HG03097 (cell line): Measurements from ENCODE around the gene DNASE1L2.

Source experiments
- ATAC-seq: cut with Tn5 transposase; IDR thresholded peaks from one replicate; pipeline ENCODE4 v1.9.1; 2021; ENCODE audit not compliant: unreplicated experiment, low FRiP score

DNASE1L2 gene

GRCh38 chr16:2223221-2223941, 12.9 kb upstream of the DNASE1L2 start, which contains the start of gene E4F1:
Gene E4F1, plus strand, starts transcription at chr16:2223591. Its CDS starts 23 bp downstream, at chr16:2223614.
- peak; percentile 87 for ATAC-seq

- ATAC-seq: peak; percentile 22
Observed at GRCh38 chr16:2223942-2224486, 12.2 kb upstream of the DNASE1L2 start.

GRCh38 chr16:2226245-2226793, 9.9 kb upstream of the DNASE1L2 start:
- ATAC-seq: no peak

- ATAC-seq: no peak
Observed at GRCh38 chr16:2226918-2227317, 9.3 kb upstream of the DNASE1L2 start.

GRCh38 chr16:2228161-2228824, 8.0 kb upstream of the DNASE1L2 start:
- no peak for ATAC-seq

- no peak for ATAC-seq
Observed at GRCh38 chr16:2229091-2229490, 7.2 kb upstream of the DNASE1L2 start.

- no peak for ATAC-seq
Observed at GRCh38 chr16:2229632-2230250, 6.5 kb upstream of the DNASE1L2 start.

- no peak for ATAC-seq
Observed at GRCh38 chr16:2230376-2230775, 5.9 kb upstream of the DNASE1L2 start.

- ATAC-seq: no peak
Observed at GRCh38 chr16:2231016-2231931, 5.0 kb upstream of the DNASE1L2 start.

- ATAC-seq: no peak
Observed at GRCh38 chr16:2232094-2232990, 3.9 kb upstream of the DNASE1L2 start.

GRCh38 chr16:2233046-2233775, 3.0 kb upstream of the DNASE1L2 start:
- ATAC-seq: no peak

GRCh38 chr16:2233872-2234812, 2.1 kb upstream of the DNASE1L2 start:
- no peak for ATAC-seq

- no peak for ATAC-seq
Observed at GRCh38 chr16:2234813-2235170, 1.5 kb upstream of the DNASE1L2 start.

- no peak for ATAC-seq
Observed at GRCh38 chr16:2235234-2235651, 1.0 kb upstream of the DNASE1L2 start.

GRCh38 chr16:2235695-2236336, 428 bp upstream of the DNASE1L2 start:
- ATAC-seq: no peak

GRCh38 chr16:2237102-2237482, 848 bp downstream of the DNASE1L2 start:
- ATAC-seq: no peak
